HG02981 (cell line): ENCODE results near the gene ARNT2.

Source experiments
- ATAC-seq: cut with Tn5 transposase; IDR thresholded peaks from one replicate; pipeline ENCODE4 v1.9.1; 2021; ENCODE audit warnings: mild to moderate bottlenecking, moderate library complexity; ENCODE audit not compliant: unreplicated experiment

ARNT2 gene

DNA sequence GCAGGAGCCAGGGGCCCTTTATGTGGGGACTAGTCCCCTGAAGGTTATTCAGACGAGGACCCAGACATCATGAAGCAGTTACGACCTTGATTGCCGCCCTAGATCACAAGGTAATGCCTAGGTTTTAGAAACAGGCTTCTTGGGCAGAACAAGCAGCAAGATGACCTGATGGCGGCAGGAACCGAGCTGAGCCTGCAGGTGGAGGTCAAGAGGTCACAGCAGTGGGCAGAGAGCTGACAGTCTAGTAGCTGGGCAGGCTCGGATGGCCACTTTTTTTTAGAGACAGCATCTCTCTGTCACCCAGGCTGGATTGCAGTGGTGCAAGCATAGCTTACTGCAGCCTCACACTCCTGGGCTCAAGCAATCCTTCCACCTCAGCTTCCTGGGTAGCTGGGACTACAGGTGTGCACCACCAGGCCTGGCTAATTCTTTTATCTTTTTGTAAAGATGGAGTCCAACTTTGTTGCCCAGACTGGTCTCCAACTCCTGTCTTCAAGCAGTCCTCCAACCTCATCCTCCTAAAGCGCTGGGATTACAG, 207.4 kb downstream of the ARNT2 start:
- ATAC-seq = no peak

DNA sequence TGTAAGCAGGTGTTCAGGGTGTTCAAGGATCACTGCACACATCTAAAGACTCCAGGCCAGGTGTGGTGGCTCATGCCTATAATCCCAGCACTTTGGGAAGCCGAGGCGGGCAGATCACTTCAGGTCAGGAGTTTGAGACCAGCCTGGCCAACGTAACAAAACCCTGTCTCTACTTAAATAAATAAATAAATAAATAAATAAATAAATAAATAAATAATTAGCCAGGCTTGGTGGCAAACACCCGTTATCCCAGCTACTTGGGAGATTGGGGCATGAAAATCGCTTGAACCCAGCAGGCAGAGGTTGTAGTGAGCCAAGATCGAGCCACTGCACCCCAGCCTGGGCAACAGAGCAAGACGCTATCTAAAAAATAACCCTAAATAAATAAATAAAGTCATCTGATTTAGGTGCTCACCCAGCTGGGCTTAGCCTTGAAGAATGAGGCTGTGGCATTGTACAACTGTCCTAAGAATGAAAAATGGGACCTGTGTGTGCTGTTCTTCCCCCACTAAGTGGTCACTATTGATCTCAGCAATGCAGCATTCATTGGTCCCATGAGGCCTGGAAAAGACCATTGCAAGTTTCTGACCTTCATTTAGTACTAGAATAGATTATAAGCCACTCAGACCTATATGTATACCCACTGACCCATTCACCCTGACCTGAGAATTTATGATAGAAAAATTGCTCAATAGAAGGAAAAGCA, 208.1 kb downstream of the ARNT2 start:
- no peak for ATAC-seq

DNA sequence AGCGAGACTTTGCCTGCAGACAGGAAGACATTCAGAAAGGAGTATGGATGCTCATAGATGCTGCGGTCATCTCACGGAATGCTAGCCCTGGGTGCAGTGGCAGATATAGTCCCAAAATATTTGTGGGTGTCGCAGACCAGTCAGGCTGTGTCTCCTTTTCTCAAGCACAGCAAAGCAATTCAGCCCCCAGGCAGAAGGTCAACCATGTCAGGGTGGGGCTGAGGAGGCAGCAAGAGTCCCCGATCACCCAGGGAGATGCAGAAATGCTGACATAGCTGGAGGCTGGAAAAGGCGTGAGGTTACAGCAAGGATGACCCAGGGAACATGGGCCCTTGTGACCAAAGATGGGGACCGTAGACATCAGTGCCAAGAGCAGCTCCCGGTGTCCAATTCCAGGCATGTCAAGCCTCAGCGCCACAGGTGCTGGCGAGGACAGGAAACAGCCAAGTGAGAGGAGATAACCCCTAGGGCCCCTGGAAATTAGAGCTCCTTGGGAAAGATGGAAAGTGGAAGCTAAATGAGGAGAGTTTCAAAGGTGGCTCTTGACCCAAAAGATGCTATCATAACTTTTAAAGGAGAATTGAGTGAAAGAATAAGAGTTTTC, 209.7 kb downstream of the ARNT2 start:
- ATAC-seq = no peak

DNA sequence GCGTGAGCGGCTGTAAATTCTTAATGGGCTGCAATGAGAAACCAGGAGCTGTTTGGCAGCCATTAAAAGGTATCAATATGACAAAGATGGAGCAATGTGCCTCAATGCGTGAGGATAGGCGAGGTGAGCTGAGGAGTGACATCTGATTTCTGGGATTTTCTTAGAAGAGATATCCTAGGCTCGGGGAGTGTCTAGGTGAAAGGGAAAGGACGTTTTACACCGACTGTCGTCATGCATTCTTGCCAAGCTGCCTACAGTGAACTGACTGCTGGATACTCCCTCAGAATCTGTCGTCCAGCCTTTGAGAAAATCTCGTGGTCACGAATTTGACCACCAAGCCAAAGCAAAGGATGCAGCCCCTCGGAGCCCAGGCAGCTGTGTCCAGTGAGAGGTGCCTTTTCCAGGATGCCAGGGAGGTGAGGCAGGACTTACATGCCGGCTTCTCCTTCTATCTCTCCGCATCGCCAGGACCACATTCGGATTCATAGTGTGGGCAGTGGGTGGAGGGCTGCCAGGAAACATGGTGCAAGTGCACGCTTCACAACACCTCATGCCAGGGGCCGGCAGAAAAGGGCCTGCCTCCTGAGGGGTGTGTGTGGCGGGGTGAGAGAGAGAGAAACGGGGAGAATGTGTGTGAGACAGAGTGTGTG, 210.7 kb downstream of the ARNT2 start:
- no peak for ATAC-seq

DNA sequence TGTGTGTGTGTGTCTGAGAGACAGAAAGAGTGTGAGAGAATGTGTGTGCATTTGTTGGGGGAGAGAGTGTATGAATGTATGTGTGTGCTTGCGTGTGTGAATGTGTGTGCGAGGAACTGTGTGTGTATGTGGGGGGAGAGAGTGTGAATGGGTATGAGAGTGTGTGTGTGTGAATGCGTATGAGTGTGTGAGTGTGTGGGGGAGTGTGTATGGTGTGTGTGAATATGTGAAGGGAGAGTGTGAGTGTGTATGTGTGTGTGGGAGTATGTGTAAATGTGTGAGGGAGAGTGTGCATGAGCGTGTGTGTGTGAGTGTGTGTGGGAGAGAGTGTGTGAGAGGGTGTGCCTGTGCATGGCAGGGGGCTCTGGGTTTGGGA, 211.2 kb downstream of the ARNT2 start:
- ATAC-seq = no peak

DNA sequence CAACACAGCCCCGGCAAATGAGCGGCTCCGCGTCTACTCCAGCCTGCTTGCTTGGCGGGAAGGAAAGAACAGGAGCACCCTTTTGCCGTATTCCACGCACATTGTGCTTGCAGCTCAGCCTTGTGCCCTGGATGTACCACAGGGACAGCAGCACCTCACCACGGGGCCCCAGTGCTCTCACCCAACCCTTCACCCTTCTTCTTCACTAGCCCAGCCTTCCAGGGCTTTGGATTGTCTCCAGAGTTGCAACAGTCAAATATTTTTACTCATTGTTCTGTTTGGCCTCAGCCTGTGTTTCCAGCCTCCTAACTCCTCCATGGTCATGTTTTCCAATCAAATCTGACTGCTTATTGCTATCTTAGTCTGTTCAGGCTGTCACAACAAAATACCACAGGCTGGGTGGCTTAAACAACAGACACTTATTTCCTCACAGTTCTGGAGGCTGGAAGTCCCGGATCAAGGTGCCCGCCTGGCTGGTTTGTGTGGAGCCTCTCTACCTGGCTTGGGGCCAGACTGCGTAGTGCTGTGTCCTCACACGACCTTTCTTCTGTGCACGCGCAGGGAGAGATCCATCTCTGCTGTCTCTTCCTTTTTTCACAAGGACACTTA, 211.7 kb downstream of the ARNT2 start:
- ATAC-seq = no peak

DNA sequence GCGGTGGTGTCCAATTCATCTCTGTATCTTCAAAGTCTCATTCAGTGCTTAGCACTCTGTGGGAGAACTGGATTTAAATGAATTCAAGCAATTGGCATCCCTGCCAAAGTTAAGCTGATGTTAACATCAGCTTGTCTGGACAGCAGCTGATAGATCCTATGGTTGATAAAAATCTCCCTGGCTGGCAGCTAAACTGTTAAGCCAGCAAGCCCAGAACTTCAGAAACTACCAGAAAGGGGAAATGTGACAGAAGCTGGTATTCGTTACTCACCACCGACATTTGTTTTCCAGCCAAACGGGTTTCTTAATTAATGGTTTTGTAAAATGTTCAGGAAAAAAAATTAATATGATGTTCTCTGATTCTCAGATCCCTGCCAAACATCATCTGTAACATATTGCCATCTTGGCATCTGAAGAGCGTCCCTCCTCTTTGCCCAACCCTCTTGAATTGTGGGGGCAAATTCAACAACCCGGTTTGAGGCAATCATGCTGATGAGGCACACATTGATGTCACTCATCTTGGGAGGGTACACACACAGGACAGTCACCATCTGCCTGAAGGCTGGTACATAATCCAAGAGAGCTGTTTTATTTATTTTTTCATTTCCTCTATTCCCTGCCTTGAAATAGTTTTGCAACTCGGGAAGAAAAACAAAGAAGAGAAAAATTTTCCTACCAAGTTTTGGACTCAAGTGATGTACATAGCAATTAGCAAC, 214.7 kb downstream of the ARNT2 start:
- ATAC-seq = no peak

DNA sequence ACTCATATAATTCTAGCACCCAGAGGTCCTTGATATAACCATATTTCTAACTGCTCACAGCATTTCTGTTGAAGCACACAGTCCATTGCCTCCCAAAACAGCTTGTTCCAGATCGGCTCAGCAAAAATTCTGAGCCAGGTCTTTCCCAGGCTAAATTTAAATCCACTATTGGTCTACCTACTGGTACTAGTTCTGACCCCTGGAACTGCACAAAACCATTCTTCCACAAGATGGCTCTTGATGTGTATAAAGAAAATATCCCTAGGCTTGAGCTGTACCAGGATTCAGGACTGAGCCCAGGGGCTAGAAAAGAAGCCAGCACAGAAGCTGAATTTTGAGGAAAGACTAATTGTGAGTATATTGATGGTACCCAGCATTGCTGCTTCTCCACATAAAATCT, 215.5 kb downstream of the ARNT2 start:
- ATAC-seq = no peak

DNA sequence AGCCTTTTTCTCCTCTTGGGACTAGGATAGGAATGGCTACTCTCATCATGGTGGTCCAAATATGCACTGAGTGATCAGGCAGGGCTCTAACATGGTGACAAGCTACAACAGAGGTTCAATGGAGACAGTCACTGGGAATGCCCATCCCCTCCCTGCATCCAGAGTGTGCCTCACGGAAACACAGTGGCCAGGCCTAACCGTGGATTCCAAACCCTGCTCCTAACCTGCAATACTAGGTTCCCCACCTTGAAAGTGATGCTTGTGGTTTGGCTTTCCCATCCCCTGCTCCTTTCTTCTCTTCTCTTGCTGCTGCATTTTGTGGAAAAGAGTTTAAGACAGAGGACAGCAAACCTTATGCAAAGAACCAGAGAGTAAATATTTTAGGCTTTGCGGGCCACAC, 216.0 kb downstream of the ARNT2 start:
- ATAC-seq = no peak

DNA sequence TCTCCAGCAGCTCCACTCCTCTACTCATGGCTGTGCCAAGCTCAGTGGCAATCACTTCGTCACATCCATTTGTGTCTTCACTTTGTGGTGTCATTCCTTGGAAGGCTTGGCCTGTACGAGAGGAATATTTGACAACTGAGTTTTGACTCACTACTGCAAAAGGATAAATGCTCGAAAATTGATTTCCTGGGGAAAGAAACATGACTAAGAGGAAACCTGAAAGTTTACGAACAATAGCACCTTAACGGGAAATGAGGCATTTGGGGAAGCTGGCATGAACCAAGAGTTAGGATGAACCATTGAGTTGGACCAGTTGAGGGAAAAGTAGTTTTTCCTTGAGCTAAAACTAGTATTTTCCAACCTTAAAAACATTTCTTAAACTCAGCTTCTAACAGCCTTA, 216.7 kb downstream of the ARNT2 start:
- ATAC-seq = no peak

DNA sequence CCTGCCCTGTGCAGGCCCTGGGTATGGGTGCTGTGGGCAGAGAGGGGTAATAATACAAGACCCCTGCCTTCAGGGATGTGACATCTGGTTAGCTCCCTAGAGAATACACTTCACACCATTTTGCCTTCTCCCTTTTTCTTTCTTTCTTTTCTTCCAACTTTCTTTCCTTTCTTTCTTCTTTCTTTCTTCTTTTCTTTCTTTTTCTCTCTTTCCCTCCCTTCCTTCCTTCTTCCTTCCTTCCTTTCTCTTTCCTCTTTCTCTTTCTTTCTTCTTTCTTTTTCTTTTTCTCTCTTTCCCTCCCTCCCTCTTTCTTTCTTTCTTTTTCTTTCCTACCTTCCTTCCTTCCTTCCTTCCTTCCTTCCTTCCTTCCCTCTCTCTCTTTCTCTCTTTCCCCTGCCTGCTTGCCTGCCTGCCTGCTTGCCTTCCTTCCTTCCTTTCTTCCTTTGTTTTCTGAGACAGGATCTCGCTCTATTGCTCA, 222.5 kb downstream of the ARNT2 start:
- no peak for ATAC-seq

DNA sequence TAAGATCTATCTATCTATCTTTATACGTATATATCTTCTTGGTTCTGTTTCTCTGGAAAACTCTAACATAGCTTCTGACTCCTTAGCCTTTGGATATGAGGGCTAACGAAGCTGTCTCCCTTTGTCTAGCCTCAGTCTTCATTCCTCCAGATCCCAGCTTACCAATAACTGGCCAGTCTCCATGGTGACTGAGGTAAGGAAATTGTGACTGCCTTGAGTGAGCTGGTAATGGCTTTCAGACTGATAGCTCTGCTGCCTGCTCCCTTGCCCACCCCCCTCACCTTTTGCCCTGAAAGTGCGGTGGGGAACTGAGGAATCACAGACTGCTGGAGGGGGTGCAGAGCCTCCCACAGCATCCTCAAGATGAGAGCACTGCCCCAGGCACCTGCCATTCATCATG, 225.2 kb downstream of the ARNT2 start:
- no peak for ATAC-seq

DNA sequence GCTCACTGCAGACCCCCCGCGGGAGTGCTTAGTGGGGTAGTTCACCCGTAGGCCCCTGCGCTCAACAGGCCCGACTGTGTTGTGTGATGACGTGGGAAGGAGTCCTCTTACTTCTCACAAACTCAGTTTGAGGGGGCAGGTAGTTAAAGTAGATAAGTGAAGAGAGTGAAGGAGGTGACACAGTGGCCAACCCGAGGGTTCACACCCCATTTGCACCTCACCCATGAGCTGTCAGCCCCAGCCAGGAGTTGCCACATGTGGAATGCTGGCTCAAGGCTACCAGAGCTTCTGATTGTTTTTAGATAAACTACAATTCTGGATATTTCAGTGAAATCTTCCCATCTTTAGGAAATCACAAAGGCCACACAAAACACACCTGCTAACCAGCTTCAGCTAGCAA, 226.8 kb downstream of the ARNT2 start:
- no peak for ATAC-seq

DNA sequence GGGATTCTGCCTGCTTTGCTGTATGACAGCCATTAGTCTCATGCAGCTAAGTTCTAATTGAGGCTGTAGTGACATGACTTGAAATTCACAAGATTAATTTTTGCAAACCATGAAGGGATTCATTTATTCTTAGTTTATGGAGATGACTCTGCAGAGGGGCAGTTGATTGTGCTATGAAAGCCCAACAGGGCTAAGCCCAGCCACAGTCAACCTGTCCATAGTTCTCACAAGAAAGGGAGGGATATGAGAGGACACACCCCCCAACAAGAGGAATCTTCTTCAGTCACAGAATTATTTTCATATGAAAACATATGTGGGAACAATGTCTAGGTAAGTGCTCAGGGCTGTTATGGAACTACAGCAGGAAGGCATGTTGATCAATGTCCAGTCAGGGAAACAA, 229.0 kb downstream of the ARNT2 start:
- ATAC-seq = no peak

DNA sequence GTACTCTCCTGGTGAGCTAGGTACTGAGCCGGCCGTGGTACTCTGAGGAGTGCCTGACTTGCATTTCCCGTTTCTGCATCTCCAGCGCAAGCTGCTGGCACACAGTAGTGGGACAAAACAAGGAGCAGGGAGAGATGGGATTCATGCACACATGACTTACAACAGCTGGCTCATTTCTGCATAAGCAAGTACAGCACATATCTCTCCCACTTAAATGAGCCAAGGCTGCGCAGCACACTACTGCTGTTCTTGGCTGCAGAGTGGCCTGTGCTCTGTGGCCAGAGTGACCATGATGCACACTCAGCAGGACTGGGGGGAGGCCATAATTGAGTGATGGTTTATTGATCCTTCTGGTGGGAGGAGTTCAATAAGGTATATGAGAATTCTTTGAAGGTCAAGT, 231.8 kb downstream of the ARNT2 start:
- no peak for ATAC-seq

DNA sequence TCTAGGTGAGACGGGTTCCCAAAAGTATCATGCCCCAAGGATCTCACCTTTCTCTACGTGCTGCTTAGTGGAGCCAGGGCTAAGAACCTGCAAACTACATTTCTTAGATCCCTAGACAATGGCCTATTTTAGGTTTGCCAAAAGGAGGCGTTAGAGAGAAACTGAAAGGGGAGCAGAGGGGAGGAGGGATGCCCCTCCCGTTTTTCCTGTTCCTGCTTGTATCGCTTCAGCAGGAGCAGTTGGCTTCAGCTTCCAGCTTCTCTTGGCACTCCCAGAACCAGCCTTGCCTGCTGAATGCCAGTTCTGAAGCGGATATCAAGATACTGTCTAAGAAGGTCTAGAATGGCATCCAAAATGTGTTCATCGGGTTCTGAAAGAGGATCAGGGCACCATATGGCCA, 232.5 kb downstream of the ARNT2 start:
- no peak for ATAC-seq

DNA sequence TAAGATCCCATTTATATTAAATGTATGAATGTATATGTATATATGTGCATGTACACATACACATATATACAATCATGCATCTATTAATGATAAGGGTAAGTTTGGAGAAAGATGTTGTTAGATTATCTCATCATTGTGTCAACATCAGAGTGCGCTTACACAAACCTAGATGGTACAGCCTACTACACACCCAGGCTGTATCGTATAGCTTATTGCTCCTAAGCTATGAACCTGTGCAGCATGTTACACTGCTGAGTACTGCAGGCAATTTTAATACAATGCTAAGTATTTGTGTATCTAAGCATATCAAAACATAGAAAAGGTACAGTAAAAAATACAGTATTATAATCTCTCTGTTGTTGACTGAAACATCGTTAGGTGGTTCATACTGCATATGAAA, 233.6 kb downstream of the ARNT2 start:
- ATAC-seq = no peak

DNA sequence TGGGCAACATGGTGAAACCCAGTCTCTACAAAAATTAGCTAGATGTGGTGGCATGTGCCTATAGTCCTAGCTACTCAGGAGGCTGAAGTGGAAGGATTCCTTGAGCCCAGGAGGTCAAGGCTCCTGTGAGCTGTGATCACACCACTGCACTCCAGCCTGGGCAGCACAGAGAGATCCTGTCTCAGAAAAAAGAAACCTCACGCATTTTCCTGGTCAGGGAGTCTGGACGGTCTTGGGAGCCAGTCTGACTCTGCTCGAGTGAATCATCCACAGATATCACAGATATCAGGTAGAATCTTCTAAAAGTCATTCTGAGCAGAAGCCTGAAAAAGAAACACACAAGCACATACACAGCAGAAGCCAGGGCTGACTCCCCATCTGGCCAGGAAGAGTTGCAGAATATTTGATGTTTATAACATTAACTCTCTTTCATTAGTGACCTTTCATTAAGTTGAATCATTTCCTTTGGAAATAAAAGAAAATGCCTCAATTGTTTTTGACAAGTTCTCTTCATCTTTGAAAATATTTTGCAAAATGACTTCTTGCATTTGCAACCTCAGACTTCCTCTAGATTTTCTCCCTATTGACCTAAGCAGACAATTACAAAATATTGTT, 234.5 kb downstream of the ARNT2 start:
- ATAC-seq = no peak

DNA sequence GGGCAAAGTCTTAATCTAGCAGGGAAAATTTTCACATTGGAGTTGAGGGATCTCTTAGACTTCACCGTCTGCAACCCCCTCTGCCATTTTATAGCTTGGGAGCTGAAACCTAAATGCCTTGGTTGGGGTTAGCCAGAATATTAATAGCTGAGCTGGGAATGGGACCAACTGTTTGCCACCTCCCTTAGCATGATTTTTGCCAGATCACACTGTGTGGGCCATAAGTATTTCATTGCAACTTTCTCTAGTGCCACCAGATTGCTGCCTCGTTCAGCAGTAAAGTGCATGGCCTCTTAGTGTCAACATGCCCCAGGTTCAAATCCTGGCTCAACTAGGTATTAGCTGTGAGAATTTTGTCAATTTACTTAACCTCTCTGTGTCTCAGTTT, 235.0 kb downstream of the ARNT2 start:
- no peak for ATAC-seq

DNA sequence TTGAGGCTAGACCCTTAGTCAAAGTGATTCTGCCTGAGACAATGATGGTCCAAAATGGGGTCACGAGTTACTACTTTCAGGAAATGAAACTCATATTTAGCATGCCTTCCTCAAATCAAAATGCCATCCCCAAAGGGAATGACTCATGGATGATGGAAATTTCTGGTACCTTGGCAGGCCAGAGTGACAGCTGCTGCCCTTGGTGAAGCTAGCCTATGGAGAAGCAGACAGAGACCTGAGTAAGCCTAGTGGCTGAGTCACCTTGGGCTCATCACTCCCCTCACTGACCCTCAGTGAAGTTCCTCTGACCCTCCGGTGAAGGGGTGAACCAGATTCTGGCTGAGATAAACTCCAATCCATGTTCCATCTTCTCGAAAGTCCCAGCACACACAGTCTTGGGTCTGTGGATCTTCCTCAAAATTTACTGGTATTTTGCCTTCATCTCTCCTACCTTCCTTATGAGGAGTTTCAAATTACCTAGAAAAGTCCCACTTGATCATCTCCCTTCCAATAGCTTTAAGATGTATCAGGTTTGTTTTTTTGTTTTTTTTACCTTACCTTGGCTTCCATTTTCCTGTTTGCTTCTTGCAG, 236.4 kb downstream of the ARNT2 start:
- ATAC-seq = no peak
